ENCODE measurements around the gene SERAC1.

The SERAC1 gene

GRCh38 chr6:158122048-158122447, 46.0 kb downstream of the SERAC1 start:
- DNase-seq (ENCODE audit: low read depth in 2 of 2) = no peak

GRCh38 chr6:158121335-158121734, 46.7 kb downstream of the SERAC1 start:
- DNase-seq (ENCODE audit: low read depth in 2 of 2) = no peak

GRCh38 chr6:158118886-158119285, 49.2 kb downstream of the SERAC1 start:
- DNase-seq (ENCODE audit: low read depth in 2 of 2) = no peak

- no peak for DNase-seq (ENCODE audit: low read depth in 2 of 2)
Observed at GRCh38 chr6:158115508-158115907, 52.6 kb downstream of the SERAC1 start.

GRCh38 chr6:158115102-158115501, 53.0 kb downstream of the SERAC1 start:
- DNase-seq (ENCODE audit: low read depth in 2 of 2) = no peak

GRCh38 chr6:158113802-158114201, 54.3 kb downstream of the SERAC1 start:
- DNase-seq (ENCODE audit: low read depth in 2 of 2) = no peak

GRCh38 chr6:158111987-158112386, 56.1 kb downstream of the SERAC1 start:
- no peak for DNase-seq (ENCODE audit: low read depth in 2 of 2)

- no peak for DNase-seq (ENCODE audit: low read depth in 2 of 2)
Observed at GRCh38 chr6:158110986-158111385, 57.1 kb downstream of the SERAC1 start.

GRCh38 chr6:158109748-158110147, 58.3 kb downstream of the SERAC1 start:
- DNase-seq (ENCODE audit: low read depth in 2 of 2) = no peak

- DNase-seq (ENCODE audit: low read depth in 2 of 2) = no peak
Observed at GRCh38 chr6:158104696-158105095, 63.4 kb downstream of the SERAC1 start.

- DNase-seq (ENCODE audit: low read depth in 2 of 2) = no peak
Observed at GRCh38 chr6:158103228-158103627, 64.8 kb downstream of the SERAC1 start.

- DNase-seq (ENCODE audit: low read depth in 2 of 2) = no peak
Observed at GRCh38 chr6:158095671-158096070, 72.4 kb downstream of the SERAC1 start.

- no peak for DNase-seq (ENCODE audit: low read depth in 2 of 2)
Observed at GRCh38 chr6:158095031-158095430, 73.0 kb downstream of the SERAC1 start.

GRCh38 chr6:158092806-158093205, 75.3 kb downstream of the SERAC1 start:
- DNase-seq (ENCODE audit: low read depth in 2 of 2) = no peak

- no peak for DNase-seq (ENCODE audit: low read depth in 2 of 2)
Observed at GRCh38 chr6:158087224-158087867, 80.7 kb downstream of the SERAC1 start.

- DNase-seq (ENCODE audit: low read depth in 2 of 2) = no peak
Observed at GRCh38 chr6:158086504-158087223, 81.4 kb downstream of the SERAC1 start.

GRCh38 chr6:158086054-158086503, 82.0 kb downstream of the SERAC1 start:
- DNase-seq (ENCODE audit: low read depth in 2 of 2) = no peak

- DNase-seq (ENCODE audit: low read depth in 2 of 2) = no peak
Observed at GRCh38 chr6:158085261-158086053, 82.6 kb downstream of the SERAC1 start.

GRCh38 chr6:158083455-158084325, 84.4 kb downstream of the SERAC1 start:
- no peak for DNase-seq (ENCODE audit: low read depth in 2 of 2)

GRCh38 chr6:158081657-158081935, 86.5 kb downstream of the SERAC1 start:
- DNase-seq (ENCODE audit: low read depth in 2 of 2) = no peak

- no peak for DNase-seq (ENCODE audit: low read depth in 2 of 2)
Observed at GRCh38 chr6:158080849-158081656, 87.0 kb downstream of the SERAC1 start.

Data from stimulated activated CD8-positive, alpha-beta memory T cell treated with anti-CD3 and anti-CD28 coated beads, Interleukin-2, amount 100 ng/mL, for 48 hours (primary cell).